ENCODE results near the gene TJP1.
"Not testable (repeated sequence)": the region's sequence is repeated elsewhere in the genome, so short reads cannot be mapped to it uniquely, and the experiment has no call there.

TJP1 gene

DNA sequence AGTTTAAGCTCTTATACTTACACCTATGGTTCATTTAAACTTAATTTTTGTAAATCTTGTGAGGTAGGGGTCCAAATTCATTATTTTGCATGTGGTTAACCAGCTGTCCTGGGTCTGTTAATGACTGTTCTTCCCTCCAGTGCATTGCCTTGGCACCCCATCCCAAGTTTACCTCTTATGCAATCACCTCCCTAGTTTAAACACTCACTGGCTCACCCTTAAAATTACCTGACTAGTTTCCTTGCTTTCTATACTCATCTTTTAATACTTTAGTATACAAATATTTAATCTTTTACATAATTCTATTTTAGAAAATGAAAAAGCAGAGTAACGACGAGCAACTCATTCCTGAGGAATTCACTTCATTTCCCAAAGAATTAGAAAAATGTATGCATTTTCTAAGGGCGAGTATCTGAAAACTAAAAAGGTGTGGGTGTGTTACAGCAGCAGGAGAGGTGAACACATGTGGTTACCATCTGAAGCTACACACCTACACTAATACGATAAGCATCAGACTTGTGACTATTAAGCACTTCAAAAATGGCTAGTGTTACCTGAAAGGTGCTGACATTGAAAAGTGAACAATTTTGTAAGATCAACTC, 33.7 kb downstream of the TJP1 start:
- no peak overlapping the region for H3K4me3 ChIP-seq (ENCODE audit: low read length)
- H3K36me3 ChIP-seq (ENCODE audit: control insufficient read depth, insufficient read depth, low read length) = no peaks in the 10 kb centered on the region
- no peaks in the 10 kb centered on the region for H3K4me1 ChIP-seq (ENCODE audit: control insufficient read depth, insufficient read depth, low read length)
- no peaks in the 10 kb centered on the region for H3K27me3 ChIP-seq (ENCODE audit: control insufficient read depth, insufficient read depth, low read length)
- no peaks in the 10 kb centered on the region for H3K9me3 ChIP-seq (ENCODE audit: control insufficient read depth, low read length)
- H3K9ac ChIP-seq (ENCODE audit: low read length) = no peak overlapping the region

DNA sequence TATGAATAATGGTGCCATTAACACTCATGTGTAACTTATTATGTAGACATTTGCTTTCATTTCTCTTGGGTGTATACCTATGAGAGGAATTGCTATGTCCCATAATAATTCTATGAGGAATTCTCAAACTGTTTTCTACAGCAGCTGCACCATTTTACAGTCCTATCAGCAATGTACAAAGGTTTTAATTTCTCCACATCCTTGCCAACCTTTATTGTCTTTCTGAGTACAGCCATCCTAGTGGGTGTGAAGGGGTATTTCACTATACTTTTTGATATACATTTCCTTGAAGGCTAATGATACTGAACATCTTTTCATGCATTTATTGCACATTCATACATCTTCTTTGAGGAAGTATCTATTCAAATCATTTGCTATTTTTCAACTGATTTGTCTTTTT, 34.5 kb downstream of the TJP1 start:
- Histone ChIP-seq H3K4me1 (ENCODE audit: control insufficient read depth, insufficient read depth, low read length) (no peaks in the 10 kb centered on the region), H3K27me3 (ENCODE audit: control insufficient read depth, insufficient read depth, low read length) (no peaks in the 10 kb centered on the region), H3K9me3 (ENCODE audit: control insufficient read depth, low read length) (no peaks in the 10 kb centered on the region), H3K36me3 (ENCODE audit: control insufficient read depth, insufficient read depth, low read length) (no peaks in the 10 kb centered on the region), H3K9ac (ENCODE audit: low read length) (no peak overlapping the region), H3K4me3 (ENCODE audit: low read length) (no peak overlapping the region)

DNA sequence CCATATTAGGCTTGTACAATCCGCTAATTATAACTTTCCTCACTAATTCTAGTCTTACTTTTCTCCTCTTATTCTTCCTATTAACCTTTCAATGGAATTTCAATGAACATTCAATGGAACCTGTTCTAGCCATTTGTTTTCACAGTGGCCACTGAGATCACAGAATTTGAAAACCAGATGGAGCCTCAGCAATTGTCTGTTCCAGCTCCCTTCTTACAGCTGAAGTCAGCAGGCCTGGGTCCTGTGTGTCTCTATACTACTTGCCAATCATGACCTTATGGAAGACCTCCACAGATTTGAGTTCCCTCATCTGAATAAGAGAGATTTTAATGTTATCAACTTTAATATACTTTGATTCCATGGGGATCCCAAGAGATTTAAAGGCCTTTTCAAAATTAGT, 36.6 kb downstream of the TJP1 start:
- Histone ChIP-seq H3K9me3 (ENCODE audit: control insufficient read depth, low read length) (no peaks in the 10 kb centered on the region), H3K27me3 (ENCODE audit: control insufficient read depth, insufficient read depth, low read length) (no peaks in the 10 kb centered on the region), H3K4me3 (ENCODE audit: low read length) (no peak overlapping the region), H3K4me1 (ENCODE audit: control insufficient read depth, insufficient read depth, low read length) (no peaks in the 10 kb centered on the region), H3K9ac (ENCODE audit: low read length) (no peak overlapping the region), H3K36me3 (ENCODE audit: control insufficient read depth, insufficient read depth, low read length) (no peaks in the 10 kb centered on the region)

DNA sequence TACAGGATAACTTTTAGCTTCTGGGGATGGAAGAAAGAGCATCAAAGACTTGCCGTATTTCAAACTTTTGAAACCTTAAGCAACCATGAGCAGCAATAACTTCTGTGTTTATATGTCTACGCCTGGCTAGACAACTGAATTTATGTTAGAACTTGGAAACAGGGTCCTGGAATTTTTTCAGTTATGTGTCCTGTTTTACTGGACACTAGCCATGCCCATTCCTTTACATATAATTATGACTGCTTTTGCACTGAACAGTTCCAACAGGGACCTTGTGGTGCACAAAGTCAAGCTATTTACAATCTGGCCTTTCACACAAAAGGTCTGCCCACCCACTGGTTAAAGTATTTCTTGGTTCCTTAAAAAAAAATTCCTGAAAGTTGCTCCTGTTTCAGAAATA, 37.1 kb downstream of the TJP1 start:
- no peak overlapping the region for H3K4me3 ChIP-seq (ENCODE audit: low read length)
- no peaks in the 10 kb centered on the region for H3K36me3 ChIP-seq (ENCODE audit: control insufficient read depth, insufficient read depth, low read length)
- no peaks in the 10 kb centered on the region for H3K9me3 ChIP-seq (ENCODE audit: control insufficient read depth, low read length)
- H3K4me1 ChIP-seq (ENCODE audit: control insufficient read depth, insufficient read depth, low read length) = no peaks in the 10 kb centered on the region
- H3K9ac ChIP-seq (ENCODE audit: low read length) = no peak overlapping the region
- H3K27me3 ChIP-seq (ENCODE audit: control insufficient read depth, insufficient read depth, low read length) = no peaks in the 10 kb centered on the region

DNA sequence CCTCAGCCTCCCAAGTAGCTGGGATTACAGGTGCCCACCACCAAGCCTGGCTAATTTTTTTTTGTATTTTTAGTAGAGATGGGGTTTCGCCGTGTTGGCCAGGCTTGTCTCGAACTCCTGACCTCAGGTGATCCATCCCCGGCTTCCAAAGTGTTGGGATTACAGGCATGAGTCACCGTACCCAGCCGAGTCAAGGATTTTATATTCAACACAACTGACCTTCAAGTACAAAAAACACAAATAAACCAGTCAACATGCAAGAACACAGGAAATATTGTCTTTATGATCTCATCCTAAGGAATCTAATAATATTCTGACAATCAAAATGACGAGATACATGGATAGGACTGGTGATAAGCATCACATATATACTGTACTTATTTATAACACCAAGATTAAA, 37.9 kb downstream of the TJP1 start:
- no peaks in the 10 kb centered on the region for H3K4me1 ChIP-seq (ENCODE audit: control insufficient read depth, insufficient read depth, low read length)
- H3K9me3 ChIP-seq (ENCODE audit: control insufficient read depth, low read length) = no peaks in the 10 kb centered on the region
- no peaks in the 10 kb centered on the region for H3K27me3 ChIP-seq (ENCODE audit: control insufficient read depth, insufficient read depth, low read length)
- no peaks in the 10 kb centered on the region for H3K36me3 ChIP-seq (ENCODE audit: control insufficient read depth, insufficient read depth, low read length)
- H3K9ac ChIP-seq (ENCODE audit: low read length) = no peak overlapping the region
- H3K4me3 ChIP-seq (ENCODE audit: low read length) = no peak overlapping the region

DNA sequence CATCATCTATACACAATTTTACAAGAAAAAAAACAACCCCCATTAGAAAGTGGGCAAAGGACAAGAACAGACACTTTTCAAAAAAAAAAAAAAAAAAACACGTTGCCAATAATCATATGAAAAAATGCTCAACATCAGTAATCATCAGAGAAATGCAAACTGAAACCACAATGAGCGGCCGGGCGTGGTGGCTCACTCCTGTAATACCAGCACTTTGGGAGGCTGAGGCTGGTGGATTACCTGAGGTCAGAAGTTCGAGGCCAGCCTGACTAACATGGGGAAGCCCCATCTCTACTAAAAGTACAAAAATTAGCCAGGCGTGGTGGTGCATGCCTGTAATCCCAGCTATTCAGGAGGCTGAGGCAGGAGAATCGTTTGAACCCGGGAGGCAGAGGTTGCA, 39.5 kb downstream of the TJP1 start:
- H3K36me3 ChIP-seq (ENCODE audit: control insufficient read depth, insufficient read depth, low read length); H3K9ac ChIP-seq (ENCODE audit: low read length); H3K27me3 ChIP-seq (ENCODE audit: control insufficient read depth, insufficient read depth, low read length); H3K4me1 ChIP-seq (ENCODE audit: control insufficient read depth, insufficient read depth, low read length); H3K4me3 ChIP-seq (ENCODE audit: low read length); H3K9me3 ChIP-seq (ENCODE audit: control insufficient read depth, low read length): not testable (repeated sequence)

DNA sequence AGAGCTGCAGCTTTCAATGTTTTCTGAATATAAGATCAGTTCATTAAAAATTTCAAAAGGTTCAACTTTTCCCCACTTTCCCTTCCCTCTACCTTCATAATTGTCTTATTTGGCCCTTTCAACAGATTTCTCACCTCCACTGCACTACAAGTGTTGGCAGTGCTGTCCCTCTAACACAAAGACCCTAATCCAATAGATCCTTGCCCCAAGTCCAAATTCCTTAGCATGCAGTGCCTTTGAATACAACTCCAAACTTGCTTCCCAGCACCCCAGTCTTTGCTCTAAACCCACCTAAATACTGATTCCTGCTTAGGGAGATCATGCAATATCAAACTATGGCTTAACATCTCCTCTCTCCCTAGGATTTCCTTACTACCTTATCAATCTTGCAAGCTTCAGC, 43.9 kb downstream of the TJP1 start:
- no peaks in the 10 kb centered on the region for H3K27me3 ChIP-seq (ENCODE audit: control insufficient read depth, insufficient read depth, low read length)
- H3K4me3 ChIP-seq (ENCODE audit: low read length) = no peak overlapping the region
- no peaks in the 10 kb centered on the region for H3K4me1 ChIP-seq (ENCODE audit: control insufficient read depth, insufficient read depth, low read length)
- H3K36me3 ChIP-seq (ENCODE audit: control insufficient read depth, insufficient read depth, low read length) = no peaks in the 10 kb centered on the region
- no peak overlapping the region for H3K9ac ChIP-seq (ENCODE audit: low read length)
- no peaks in the 10 kb centered on the region for H3K9me3 ChIP-seq (ENCODE audit: control insufficient read depth, low read length)

DNA sequence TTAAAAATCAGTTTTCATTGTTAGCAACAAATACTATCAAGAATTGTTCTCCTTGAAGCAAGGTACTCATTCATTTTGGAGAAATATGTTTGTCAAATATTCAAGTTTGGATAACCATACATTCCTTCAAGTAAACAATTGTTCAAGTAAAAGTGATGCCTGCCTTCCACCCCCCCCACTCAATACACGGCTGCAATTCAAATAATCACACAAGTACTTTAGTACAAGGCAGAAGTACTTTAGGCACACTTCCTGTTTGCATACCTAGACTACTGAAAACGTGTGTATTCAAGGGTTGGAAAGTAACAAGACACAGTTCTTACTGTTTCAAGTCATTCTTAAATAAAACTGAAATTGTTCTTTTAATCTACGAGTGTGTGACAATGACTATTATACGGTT, 45.4 kb downstream of the TJP1 start:
- H3K9me3 ChIP-seq (ENCODE audit: control insufficient read depth, low read length) = no peaks in the 10 kb centered on the region

DNA sequence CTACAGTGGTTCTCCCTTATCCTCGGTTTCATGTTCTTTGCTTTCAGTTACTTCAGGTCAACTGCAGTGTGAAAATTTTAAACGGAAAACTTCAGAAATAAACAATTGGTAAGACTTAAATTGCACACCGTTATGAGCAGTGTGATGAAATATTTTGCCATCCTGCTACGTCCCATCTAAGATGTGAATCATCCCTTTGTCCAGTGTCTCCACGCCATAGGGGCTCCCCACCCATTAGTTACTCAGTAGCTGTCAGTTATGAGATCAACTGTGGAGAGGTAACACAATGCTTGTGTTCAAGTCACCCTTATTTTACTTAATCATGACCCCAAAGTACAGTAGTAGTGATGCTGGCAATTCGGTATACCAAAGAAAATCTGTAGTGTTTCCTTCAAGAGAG, 47.4 kb downstream of the TJP1 start:
- Histone ChIP-seq H3K9ac (ENCODE audit: low read length) (no peak overlapping the region), H3K27me3 (ENCODE audit: control insufficient read depth, insufficient read depth, low read length) (no peaks in the 10 kb centered on the region), H3K36me3 (ENCODE audit: control insufficient read depth, insufficient read depth, low read length) (no peaks in the 10 kb centered on the region), H3K4me3 (ENCODE audit: low read length) (no peak overlapping the region), H3K4me1 (ENCODE audit: control insufficient read depth, insufficient read depth, low read length) (no peaks in the 10 kb centered on the region), H3K9me3 (ENCODE audit: control insufficient read depth, low read length) (no peaks in the 10 kb centered on the region)

More for the DNA sequence above, 45.4 kb downstream of the TJP1 start:
- Histone ChIP-seq H3K36me3 (ENCODE audit: control insufficient read depth, insufficient read depth, low read length) (no peaks in the 10 kb centered on the region), H3K4me1 (ENCODE audit: control insufficient read depth, insufficient read depth, low read length) (no peaks in the 10 kb centered on the region), H3K4me3 (ENCODE audit: low read length) (no peak overlapping the region), H3K27me3 (ENCODE audit: control insufficient read depth, insufficient read depth, low read length) (no peaks in the 10 kb centered on the region), H3K9ac (ENCODE audit: low read length) (no peak overlapping the region)

DNA sequence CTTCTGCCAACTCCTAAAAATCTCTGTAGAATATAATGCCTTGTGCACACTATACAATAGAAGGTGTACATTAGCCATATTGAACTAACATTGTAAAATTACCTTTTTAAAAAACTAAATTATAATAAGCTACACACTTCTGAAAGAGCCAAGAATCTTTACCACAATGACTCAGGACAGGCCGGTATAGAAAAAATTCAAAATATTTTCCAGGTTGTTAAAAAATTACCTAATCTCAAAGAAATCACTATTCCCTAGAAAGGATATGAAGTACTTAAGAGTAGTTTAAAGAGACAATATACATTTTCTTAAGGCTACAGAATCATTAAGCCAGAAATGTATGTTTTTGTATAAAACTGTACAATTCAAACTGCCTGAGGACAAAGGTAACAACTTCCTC, 48.5 kb downstream of the TJP1 start:
- no peak overlapping the region for H3K4me3 ChIP-seq (ENCODE audit: low read length)
- peaks cover 4% of the 10 kb centered on the region for H3K36me3 ChIP-seq (ENCODE audit: control insufficient read depth, insufficient read depth, low read length)
- no peaks in the 10 kb centered on the region for H3K27me3 ChIP-seq (ENCODE audit: control insufficient read depth, insufficient read depth, low read length)
- no peaks in the 10 kb centered on the region for H3K4me1 ChIP-seq (ENCODE audit: control insufficient read depth, insufficient read depth, low read length)
- no peaks in the 10 kb centered on the region for H3K9me3 ChIP-seq (ENCODE audit: control insufficient read depth, low read length)
- H3K9ac ChIP-seq (ENCODE audit: low read length) = no peak overlapping the region

DNA sequence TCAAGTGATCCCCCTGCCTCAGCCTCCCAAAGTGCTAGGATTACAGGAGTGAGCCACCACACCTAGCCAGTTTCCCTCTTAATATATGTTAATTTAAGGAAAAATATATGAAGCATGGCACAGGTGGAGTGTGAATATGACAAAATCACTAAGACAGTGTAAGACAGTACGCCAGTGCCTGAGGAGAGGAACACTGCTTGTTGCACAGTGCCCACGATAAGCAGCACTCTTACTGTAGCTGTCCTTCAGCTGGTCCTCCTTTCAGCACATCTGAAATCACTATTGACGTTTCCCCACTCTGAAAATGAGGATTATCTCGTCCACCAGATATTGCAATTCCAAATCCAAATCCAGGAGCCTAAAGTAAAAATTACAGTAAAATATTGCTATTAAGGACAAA, 49.3 kb downstream of the TJP1 start:
- no peak overlapping the region for H3K4me3 ChIP-seq (ENCODE audit: low read length)
- no peaks in the 10 kb centered on the region for H3K4me1 ChIP-seq (ENCODE audit: control insufficient read depth, insufficient read depth, low read length)
- no peak overlapping the region for H3K9ac ChIP-seq (ENCODE audit: low read length)
- no peaks in the 10 kb centered on the region for H3K9me3 ChIP-seq (ENCODE audit: control insufficient read depth, low read length)
- H3K36me3 ChIP-seq (ENCODE audit: control insufficient read depth, insufficient read depth, low read length) = peaks cover 4% of the 10 kb centered on the region
- no peaks in the 10 kb centered on the region for H3K27me3 ChIP-seq (ENCODE audit: control insufficient read depth, insufficient read depth, low read length)

DNA sequence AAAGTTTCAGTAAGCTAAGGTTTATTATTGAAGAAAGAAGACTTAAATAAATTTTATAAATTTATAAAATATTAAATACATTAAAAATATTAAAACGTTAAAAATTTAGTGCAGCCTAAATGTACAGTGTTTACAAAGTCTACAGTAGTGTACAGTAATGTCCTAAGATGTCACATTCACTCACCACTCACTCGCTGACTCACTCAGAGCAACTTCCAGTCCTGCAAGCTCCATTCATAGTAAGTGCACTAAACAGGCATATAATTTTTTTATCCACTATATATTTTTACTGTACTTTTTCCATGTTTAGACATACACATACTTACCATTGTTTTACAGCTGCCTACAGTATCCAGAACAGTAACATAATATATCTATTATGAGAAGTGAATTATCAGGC, 51.5 kb downstream of the TJP1 start:
- no peak overlapping the region for H3K9ac ChIP-seq (ENCODE audit: low read length)
- no peak overlapping the region for H3K4me3 ChIP-seq (ENCODE audit: low read length)
- no peaks in the 10 kb centered on the region for H3K4me1 ChIP-seq (ENCODE audit: control insufficient read depth, insufficient read depth, low read length)
- peaks cover 4% of the 10 kb centered on the region for H3K36me3 ChIP-seq (ENCODE audit: control insufficient read depth, insufficient read depth, low read length)
- no peaks in the 10 kb centered on the region for H3K27me3 ChIP-seq (ENCODE audit: control insufficient read depth, insufficient read depth, low read length)
- no peaks in the 10 kb centered on the region for H3K9me3 ChIP-seq (ENCODE audit: control insufficient read depth, low read length)

DNA sequence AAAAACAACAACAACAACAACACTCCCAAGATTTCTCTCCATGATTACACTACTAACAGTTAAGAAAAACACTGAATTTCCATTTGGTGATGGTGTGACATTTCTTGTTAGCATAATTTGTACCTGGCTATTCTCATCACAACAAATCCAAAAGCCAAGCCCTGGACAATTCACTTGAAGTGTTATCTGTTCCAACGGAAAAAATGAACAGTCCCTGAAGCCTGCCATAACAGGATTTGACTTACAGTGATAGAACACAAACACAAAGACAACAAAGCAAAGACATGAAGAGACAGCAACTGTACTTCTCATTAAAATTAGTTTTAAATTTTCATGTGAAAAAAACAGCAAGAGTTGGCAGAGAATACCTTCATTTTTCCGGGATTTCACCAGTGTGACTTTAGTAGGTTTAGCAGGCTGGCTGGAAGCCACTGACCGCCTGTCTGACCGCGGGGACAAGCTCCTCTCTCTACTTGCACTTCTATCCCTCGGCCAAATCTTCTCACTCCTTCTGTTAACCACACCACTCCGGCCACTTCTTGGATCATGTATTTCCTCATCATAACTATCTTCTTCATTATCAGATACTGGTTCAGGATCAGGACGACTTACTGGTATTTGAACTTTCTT, 56.3 kb downstream of the TJP1 start:
- Histone ChIP-seq H3K4me1 (ENCODE audit: control insufficient read depth, insufficient read depth, low read length) (no peaks in the 10 kb centered on the region), H3K4me3 (ENCODE audit: low read length) (no peak overlapping the region), H3K9me3 (ENCODE audit: control insufficient read depth, low read length) (no peaks in the 10 kb centered on the region), H3K36me3 (ENCODE audit: control insufficient read depth, insufficient read depth, low read length) (peaks cover 4% of the 10 kb centered on the region), H3K27me3 (ENCODE audit: control insufficient read depth, insufficient read depth, low read length) (no peaks in the 10 kb centered on the region), H3K9ac (ENCODE audit: low read length) (no peak overlapping the region)

Measured in mucosa of stomach (tissue), 1 donor.